ENCODE results near the gene PIGV.
A peak's percentile ranks its signal among the peaks of the same experiment; 100 is the strongest.
"Not testable (repeated sequence)": the region's sequence is repeated elsewhere in the genome, so short reads cannot be mapped to it uniquely, and the experiment has no call there.

PIGV gene

DNA sequence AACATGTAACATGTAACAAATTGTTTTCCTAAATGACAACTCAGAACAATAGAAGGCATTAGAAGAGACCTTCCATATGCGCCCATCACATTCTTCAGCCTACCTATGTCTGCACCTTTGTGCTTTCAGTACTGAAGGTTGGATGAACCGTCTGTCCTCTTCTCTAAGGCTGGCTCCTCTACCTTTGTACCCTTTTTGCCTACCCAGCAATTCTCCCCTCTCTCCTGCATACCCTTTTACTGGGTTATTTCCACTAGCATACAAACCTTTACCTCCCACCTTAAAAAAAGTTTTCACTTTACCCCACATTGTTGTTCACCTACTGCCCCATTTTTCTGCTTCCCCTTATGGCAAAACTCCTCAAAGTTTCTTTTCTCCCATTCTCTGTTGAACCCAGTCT, 5.2 kb downstream of the PIGV start:
- DNase-seq (ENCODE audit: low read depth), result no peak

DNA sequence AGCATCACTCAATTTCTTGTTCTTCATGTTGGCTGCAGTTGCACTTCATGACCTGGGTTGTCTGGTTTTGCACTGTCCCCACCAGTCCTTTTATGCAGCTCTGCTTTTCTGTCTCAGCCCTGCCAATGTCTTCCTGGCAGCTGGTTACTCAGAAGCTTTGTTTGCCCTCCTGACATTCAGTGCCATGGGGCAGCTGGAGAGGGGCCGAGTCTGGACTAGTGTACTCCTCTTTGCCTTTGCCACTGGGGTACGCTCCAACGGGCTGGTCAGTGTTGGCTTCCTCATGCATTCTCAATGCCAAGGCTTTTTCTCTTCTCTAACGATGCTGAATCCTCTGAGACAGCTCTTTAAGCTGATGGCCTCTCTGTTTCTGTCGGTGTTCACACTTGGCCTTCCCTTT, 6.6 kb downstream of the PIGV start:
- DNase-seq (ENCODE audit: low read depth), result no peak

DNA sequence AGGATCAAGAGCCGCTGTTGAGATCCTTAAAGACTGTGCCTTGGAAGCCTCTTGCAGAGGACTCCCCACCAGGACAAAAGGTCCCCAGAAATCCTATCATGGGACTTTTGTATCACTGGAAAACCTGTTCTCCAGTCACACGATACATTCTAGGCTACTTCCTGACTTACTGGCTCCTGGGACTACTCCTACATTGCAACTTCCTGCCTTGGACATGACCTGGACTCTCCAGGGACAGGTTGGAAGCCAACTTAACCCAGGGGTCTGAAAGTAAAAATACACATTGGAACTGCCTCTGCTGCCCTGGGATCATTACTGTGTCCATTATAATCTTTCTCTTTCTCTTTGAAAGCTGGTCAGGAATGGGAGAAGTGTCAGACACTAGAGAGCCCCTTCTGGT, 9.9 kb downstream of the PIGV start:
- no peak for DNase-seq (ENCODE audit: low read depth)

DNA sequence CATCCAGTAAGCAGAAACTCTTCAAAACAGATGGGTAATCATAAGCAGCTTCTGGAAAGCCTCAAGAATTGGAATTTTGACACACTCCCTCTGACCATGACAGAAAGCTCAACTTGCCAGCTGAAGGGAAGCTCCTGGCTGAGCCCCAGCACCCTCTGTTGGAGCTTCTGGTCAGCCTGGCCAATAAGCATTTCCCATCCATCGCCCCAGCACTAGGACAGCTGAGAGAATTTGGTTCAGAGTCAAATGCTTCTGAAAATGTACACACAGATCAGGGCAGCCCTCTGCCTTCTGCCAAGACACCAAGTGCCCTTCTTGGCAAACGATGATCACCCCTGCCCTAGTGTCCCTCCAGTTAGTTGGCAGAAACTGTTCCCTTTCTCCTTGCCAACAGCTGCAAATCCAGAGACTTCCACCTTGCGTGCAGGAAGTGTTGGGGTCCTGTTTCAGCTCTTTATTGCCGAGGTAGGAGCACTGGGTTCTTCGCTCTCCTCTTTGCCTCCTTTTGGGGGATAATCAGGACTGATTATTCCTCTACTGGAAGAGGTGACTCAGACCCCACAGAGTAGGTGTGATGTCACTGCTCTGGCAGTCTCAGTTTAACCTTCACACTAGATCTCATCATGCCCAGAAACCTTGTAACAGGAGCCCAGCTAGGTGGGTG, 11.9 kb downstream of the PIGV start:
- DNase-seq (ENCODE audit: low read depth), result no peak

DNA sequence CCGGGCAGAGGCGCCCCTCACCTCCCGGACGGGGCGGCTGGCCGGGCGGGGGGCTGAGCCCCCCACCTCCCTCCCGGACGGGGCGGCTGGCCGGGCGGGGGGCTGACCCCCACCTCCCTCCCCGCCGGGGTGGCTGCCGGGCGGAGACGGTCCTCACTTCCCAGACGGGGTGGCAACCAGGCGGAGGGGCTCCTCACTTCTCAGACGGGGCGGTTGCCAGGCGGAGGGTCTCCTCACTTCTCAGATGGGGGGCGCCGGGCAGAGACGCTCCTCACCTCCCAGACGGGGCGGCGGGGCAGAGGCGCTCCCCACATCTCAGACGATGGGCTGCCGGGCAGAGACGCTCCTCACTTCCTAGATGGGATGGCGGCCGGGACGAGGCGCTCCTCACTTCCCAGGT, 16.2 kb downstream of the PIGV start:
- DNase-seq (ENCODE audit: low read depth), result not testable (repeated sequence)

DNA sequence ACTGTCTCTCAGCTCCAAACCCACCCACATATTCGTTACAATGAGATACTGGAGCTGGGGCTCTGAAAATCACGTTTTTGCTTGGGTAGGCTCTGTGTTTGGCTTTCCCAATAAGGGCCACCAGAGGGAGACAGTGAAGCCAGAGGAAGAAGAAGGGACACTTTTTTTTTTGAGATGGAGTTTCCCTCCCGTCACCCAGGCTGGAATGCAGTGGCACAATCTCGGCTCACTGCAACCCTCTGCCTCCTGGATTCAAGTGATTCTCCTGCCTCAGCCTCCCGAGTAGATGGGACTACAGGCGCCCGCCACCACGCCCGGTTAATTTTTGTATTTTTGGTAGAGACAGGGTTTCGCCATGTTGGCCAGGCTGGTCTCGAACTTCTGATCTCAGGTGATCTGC, 22.4 kb downstream of the PIGV start:
- DNase-seq (ENCODE audit: low read depth), result peak; percentile 66

DNA sequence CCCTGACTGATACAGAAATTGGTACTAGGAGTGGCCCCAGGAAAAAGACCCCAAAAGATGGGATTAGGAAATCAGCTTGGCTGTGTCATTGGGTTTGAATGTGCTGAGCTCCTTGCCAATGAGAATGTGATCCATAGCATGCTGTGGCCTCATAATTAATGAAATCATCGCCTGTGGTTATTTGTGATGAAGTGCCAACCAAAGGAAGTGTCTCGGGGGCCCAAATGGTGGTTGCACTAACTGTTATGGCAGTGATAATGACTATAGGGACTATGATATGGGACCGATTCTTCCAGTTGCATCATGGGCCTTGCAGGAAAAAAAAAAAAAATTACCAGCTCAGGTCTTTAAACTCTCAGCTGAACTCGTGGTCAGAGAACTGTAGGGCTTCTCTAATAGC, 23.3 kb downstream of the PIGV start:
- no peak for DNase-seq (ENCODE audit: low read depth)

DNA sequence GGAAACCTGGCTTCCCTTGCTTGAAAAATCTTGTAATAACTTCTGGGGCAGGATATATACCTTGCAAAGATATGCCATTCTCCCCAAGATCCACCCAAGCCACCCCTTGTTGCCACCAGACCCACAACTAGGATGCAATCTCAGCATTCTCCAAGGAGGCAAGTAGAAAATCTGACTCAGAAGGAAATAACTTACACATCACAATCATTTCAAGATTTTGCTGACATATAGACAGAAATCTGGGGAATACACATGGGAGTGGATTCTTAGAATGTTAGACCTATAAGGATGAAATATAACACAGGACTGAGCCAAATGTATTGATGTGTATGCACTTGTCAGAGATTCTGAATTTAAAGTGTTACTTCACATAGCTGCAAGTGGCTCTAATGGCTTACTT, 24.0 kb downstream of the PIGV start:
- DNase-seq (ENCODE audit: low read depth), result no peak

DNA sequence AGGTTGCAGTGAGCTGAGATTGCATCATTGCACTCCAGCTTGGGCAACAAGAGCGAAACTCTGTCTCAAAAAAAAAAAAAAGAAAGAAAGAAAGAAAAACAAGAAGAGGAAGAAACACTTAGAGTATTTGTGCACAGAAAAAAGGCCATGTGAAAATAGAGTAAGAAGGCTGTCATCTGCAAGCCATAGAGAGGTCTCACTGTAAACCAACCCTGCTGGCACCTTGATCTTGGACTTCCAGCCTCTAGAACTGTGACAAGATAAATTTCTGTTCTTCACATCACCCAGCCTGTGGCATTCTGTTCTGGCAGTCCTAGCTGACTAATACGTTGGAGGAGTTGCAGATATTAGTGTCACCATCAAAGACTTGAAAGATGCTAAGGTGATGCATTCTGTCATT, 26.6 kb downstream of the PIGV start:
- DNase-seq (ENCODE audit: low read depth), result no peak

DNA sequence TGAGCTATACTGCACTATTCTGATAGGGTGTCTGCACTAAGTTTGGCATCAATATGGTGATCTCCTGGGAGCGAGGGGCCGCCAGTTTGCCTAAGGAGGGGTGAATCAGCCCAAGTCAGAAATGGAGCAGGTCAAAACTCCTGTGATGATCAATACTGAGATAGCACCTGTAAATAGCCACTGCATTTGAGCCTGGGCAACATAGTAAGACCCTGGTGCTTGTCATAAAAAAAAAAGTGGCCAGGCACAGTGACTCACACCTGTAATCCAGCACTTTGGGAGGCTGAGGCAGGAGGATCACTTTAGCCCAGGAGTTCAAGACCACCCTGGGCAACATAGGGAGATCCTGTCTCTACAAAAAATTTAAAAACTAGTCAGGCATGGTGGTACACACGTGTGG, 27.1 kb downstream of the PIGV start:
- DNase-seq (ENCODE audit: low read depth), result no peak

DNA sequence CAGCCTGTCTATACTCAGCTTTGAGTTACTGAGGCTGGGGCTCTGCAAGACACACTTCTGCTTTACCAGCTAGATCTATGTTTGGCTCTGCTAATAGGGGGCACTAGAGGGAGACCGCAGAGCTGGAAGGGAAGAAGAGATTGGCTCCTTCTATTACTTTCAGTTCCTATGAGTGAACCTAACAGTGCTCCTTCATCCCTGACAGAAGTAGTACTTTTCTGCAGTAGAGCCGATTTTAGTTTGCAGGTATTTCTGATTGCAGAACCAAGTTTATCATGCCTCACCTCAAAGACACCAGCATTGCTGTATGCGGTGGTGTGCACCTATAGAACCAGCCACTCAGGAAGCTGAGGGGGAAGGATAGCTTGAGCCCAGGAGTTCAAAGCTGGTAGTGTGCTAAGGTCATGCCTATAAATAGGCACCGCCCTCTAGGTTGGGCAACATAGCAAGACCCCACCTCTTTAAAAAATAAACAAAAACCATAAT, 33.1 kb downstream of the PIGV start:
- no peak for DNase-seq (ENCODE audit: low read depth)

DNA sequence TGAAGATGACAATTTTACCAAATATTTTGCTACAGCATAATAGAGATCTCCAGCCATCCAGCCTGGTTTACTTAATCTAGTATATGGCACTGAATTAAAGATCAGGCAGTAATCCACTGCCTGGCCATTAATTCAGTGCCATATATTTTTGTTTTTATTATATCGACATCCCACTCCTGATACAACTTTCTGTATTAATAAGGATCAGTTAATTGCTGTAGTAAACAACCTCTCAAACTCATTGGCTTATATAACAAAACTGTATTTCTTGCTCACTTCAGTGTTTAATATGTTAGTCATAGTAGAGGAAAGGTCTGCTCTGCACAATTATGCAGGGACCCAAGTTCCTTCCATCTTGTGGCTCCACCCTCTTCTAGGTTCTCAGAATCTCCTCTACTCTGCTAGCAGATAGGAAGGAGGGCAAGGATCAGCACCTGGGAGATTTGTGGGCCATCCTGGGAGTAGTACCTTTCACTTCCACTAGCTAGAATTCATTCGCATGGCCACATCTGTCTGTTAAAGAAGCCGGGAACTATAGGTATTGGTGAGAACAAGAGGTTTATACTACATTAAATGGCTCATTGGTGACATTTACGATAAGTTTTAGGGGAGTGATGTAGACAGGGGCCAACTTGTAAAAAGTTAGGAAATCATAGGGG, 35.1 kb downstream of the PIGV start:
- DNase-seq (ENCODE audit: low read depth), result no peak

DNA sequence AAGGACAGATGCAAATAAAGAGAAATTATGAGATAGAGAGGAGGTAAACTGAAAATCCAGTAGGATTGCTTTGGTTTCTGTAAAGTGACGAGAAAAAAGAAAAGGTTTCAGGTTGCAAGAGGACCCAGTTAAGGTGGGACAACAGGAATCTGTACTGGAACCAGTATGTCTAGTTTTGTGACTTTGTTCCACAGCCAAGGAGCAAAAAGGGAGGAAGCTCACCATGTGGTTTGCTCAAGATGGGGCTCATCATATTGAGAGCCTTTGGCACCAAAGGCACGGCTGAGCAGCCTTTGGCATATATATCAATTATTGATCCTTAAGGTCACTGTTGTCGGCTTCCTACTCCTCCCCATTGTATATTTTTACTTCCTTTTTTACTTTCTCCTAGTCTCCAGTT, 37.0 kb downstream of the PIGV start:
- no peak for DNase-seq (ENCODE audit: low read depth)

DNA sequence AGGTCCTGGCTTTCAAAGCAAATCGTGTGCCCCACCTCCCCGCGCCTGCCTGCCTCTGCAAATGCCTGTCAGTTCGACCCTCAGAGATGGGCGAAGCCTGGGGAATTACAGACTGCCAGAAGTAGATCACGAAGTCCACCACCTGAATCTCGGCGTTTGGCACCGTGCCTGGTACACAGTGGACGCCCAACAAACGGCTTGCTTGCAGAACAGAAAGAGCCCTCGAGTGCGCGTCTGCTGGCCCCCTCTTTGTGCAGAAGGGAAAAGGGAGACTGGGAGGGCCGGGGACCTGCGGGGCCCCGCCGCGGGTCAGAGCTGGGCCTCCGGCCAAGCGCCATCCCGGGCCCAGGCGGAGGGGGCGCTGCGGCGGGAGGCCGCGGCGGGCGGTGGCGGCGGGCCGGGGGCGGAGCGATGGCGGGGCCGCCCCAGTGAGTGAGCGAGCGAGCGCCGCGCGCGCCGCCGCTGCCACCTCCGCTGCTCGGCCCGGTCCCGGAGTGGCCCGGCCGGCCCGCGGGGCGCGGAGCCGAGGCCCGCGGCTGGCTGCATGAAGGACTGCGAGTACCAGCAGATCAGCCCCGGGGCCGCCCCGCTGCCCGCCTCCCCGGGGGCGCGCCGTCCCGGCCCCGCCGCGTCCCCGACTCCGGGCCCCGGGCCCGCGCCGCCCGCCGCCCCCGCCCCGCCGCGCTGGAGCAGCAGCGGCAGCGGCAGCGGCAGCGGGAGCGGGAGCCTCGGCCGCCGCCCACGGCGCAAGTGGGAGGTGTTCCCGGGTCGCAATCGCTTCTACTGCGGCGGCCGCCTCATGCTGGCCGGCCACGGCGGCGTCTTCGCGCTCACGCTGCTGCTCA, 38.7 kb downstream of the PIGV start, which contains the start of gene ZDHHC18:
TSS of gene ZDHHC18 (plus strand) at position 428 of the 845 bp plus-strand sequence. CDS start at position 545, 117 bp downstream.
- DNase-seq (ENCODE audit: low read depth), result peak; percentile 46

DNA sequence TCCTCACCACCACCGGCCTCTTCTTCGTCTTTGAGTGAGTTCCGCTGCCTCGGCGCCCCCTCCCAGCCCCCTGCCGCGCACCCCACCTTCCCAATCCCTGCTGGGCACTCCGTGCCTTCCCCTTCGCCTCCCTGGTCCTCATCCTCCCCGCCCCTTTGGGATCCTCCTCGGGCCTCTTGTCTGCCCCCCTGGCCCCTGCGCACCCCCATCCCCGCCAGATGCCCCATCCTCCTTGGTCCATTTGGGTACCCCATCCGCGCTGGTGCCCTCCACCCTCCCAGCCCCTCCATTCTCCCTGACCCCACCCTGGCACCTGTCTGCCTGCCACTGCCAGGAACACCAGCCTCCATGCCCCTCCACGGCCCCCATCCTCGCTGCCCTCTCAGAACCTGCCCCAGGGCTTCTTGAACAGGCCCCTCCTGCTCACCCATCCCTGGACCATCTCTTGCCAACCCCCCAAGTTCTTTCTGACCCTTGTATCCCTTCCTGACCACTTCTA, 39.4 kb downstream of the PIGV start:
- no peak for DNase-seq (ENCODE audit: low read depth)

DNA sequence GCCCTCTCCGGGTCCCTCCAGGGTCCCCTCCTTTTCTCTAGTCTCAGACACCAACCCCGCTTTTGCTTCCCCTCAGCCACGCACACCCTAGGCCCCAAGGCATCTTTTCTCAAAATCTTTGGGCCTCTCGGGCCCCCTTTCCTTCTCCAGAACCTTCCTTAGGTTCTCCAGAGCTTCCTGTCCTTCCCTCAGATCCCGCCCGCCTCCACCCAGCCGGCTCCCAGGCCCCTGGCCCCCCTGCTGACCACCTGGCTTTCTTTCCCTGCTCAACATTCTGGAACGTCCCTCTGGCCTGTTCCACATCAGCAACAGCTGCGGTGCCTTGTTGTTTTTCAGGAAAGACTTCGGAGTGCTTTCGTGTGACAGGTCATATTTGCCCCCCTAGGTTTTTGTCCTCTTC, 39.9 kb downstream of the PIGV start:
- no peak for DNase-seq (ENCODE audit: low read depth)

DNA sequence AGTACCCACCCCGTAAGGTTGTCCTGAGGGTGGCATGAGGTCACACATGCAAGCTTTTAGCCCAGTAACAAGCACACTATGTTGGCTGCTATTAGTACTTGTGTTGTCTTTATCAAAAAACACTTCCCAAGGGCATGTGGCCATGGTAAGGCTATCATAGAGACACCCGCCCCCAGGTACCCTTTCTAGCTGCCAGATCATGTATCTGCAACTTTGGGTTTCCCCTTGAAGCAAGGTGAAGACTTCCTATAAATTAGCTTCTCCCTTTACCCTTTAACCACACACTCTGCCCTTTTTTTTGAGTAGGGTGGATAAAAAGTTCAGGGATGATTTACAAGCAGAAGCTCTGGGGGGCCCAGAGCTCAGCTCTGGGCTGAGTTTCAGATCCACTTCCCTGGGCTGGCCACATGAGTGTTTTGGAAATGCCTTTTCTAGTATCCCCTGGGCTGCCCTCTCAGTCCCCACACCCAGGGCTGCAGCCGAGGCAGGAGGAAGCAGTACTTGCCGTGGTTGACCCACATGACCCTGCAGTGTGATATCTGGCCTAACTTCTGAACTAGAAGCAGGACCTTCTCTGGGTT, 40.8 kb downstream of the PIGV start:
- no peak for DNase-seq (ENCODE audit: low read depth)

DNA sequence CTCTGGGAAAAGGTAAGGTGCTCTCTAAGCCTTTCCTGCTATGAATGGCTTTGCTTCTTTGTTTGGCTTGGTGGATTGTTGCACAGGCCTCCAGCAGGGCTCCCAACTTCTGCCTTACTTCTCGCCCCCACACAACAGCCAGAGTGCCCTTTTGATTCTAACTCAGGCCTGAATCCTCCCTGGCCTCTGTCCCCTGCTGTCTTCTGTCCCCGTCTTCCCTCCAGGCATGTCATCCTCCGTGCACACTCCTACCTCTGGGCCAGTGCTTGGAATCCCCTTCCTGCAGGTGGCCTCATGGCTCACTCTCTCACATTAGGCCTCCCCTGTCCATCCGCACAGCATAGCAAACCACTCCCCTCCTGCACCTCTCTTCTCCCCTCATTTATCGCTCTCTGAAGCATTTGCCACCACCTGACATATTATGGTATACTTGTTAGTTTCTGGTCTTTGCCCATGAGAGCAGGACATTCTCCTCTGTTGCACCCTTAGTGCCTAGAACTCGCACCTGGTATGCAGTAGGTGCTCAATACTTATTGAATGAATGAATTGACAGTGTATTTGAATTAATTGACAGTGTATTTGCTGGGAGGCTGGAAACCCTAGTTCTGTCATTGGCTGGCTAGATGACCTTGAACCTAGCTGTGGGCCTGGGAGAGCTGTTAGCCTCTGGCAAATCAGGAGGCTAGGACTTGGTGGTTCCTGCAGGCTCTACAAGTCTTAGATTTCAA, 41.6 kb downstream of the PIGV start:
- DNase-seq (ENCODE audit: low read depth), result no peak

DNA sequence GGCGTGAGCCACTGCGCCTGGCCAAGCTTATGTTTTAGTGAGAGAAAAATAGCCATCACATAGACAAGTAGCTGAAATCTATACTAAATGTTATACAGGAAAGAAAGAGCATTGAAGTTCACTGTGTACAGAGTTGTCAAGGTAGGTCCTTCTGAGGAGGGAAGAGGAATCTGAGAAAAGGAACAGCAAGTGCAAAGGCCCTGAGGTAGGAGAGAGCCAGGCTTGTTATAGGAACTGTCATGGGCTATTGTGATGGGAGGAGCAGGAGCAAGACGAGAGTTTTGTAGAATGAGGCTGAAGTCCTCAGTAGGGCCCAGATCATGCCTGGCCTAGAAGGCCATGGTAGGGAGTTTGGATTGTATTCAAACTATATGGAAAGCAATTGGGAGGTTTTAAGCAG, 43.3 kb downstream of the PIGV start:
- DNase-seq (ENCODE audit: low read depth), result no peak

DNA sequence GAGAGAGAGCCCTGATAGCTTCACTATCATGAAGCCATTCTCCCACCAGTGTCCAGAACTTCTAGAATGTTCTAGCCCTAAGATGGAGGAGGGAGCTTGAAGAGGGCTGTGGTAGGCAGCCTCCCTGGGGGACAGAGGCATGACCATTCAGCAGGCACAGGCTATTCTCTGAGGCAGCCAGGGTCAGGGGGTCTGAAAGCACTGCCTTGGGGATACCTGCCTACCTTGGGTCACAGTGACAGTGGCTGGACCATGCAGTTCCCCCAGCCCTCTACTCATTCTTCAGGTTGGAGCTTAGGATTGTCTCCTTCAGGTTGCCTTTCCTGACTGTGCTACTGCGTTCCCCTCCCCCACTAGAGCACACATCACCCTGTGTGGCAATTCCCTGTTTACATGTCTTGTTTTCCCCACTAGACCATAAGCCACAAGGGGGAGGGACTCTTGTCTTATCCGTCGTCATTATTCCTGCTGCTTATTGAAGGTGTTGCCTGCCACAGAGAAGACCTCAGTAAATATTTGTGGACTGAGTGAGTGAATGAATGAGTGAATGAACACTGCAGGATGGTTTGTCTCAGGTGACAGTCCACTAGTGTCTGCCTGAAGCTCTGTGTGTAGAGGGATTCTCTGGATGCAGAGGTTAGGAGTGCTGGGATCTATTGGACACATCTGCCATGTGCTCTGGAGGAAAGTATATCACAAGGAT, 43.9 kb downstream of the PIGV start:
- DNase-seq (ENCODE audit: low read depth), result no peak

All from stimulated activated CD4-positive, alpha-beta T cell treated with anti-CD3 and anti-CD28 coated beads, Interleukin-2, amount 100 ng/mL, for 4 hours (primary cell).